ENCODE data around the gene KIF12. TPM values are rescaled to one million over a fixed set of nuclear protein-coding genes. Genes with fewer than 3 reads are reported as not detected.

Gene KIF12
- total RNA-seq, 1 donor from 2014 or later: 0.34 TPM

DNA sequence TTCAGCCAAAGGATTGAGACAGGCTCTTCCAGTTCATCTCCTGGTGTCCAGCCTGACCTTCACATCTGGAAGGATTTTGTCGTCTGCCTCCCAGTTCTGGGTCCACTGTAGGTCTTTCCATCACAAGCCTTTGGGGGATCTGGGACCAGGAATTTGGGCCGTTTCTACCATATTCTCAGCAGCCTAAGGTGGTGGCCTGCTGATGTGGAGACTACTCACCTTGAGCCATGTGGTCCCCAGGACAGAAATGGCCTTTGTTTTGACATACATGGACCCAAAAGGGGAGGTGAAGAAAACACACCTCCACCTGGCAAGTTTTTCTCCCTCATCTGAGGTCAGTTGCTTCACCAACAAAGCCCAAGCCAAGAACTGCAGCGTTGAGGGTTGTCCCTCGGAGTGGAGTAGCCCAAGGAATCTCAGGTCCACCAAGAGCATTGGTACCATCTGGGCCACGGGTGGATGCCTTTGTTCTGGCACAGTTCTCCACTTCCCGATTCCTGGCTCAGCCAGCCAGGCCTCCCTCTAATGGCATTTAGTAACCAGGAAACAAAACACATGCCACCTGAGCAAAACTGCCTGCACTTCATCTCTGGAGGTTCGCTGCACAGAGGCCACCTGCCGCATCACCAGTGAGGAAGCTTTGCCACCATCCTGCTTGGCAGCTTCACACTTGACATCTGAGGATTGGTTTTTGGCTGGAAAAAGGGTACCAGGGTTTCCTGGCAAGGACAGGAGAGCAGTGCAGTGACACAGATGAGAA, 45.7 kb downstream of the KIF12 start:
- H3K4me1 ChIP-seq (ENCODE audit: insufficient read depth, low read length): no peaks in the 10 kb centered on the region
- peaks cover 44% of the 10 kb centered on the region for H3K36me3 Mint-ChIP-seq (ENCODE audit: low read depth, unreplicated experiment)
- no peak overlapping the region for H2AFZ ChIP-seq (ENCODE audit: low read depth, low read length)
- H3K9me3 ChIP-seq (ENCODE audit: insufficient read depth, low read depth, low read length): no peaks in the 10 kb centered on the region
- no peaks in the 10 kb centered on the region for H3K27me3 ChIP-seq (ENCODE audit: insufficient read depth, low read length)
- H3K4me3 Mint-ChIP-seq (ENCODE audit: unreplicated experiment): no peak overlapping the region
- no peak for FAIRE-seq
- no peaks in the 10 kb centered on the region for H3K9me3 Mint-ChIP-seq (ENCODE audit: unreplicated experiment)
- H3K4me3 ChIP-seq (ENCODE audit: insufficient read depth, low read depth, low read length): no peak overlapping the region
- H3K36me3 ChIP-seq (ENCODE audit: insufficient read depth, low read length): peaks cover 20% of the 10 kb centered on the region
- no peak overlapping the region for H3K27ac ChIP-seq (ENCODE audit: low read depth, low read length)
- no peak for DNase-seq (ENCODE audit: low read depth)
- H3K4me1 Mint-ChIP-seq (ENCODE audit: low read depth, unreplicated experiment): no peaks in the 10 kb centered on the region
- H4K20me1 ChIP-seq (ENCODE audit: insufficient read depth, low read length): peaks cover 4% of the 10 kb centered on the region
- H3K9ac ChIP-seq (ENCODE audit: low read length): no peak overlapping the region
- H3K27ac Mint-ChIP-seq (ENCODE audit: unreplicated experiment): no peak overlapping the region
- H3K4me2 ChIP-seq (ENCODE audit: low read length): no peak overlapping the region
- no peaks in the 10 kb centered on the region for H3K79me2 ChIP-seq (ENCODE audit: insufficient read depth, low read length)
- TF ChIP-seq EZH2 (IDR thresholded peaks at IDR 0.05; ENCODE audit: insufficient read depth, low read length) (no peak), CTCF (IDR thresholded peaks at IDR 0.05; ENCODE audit: insufficient read depth, low read depth, low read length) (no peak)
- no peaks in the 10 kb centered on the region for H3K27me3 Mint-ChIP-seq (ENCODE audit: low read depth, unreplicated experiment)

DNA sequence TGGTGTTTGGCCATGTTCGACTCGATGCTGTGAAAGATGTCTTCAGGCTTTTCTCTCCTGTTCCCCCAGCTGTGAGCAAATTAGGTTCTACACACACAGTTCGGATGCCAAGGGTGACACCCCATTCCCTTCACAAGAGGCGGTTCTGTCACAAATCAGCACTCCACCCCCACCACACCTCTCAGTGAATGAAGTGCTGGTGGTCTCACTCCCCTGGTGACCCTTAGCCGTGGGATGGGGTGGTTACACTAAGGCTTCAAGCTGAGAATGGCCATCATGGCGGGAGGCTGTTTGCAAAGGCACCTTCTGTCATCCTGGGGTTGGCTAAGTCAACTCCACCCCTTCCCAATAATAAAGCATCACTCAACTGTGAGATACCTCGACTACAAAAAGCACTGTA, 47.4 kb downstream of the KIF12 start:
- Histone ChIP-seq H3K4me1 (ENCODE audit: insufficient read depth, low read length) (no peaks in the 10 kb centered on the region), H3K27ac (ENCODE audit: low read depth, low read length) (no peak overlapping the region), H3K79me2 (ENCODE audit: insufficient read depth, low read length) (no peaks in the 10 kb centered on the region), H3K36me3 (ENCODE audit: insufficient read depth, low read length) (peaks cover 24% of the 10 kb centered on the region), H3K27me3 (ENCODE audit: insufficient read depth, low read length) (no peaks in the 10 kb centered on the region), H2AFZ (ENCODE audit: low read depth, low read length) (no peak overlapping the region), H3K9me3 (ENCODE audit: insufficient read depth, low read depth, low read length) (no peaks in the 10 kb centered on the region), H4K20me1 (ENCODE audit: insufficient read depth, low read length) (peaks cover 6% of the 10 kb centered on the region), H3K4me2 (ENCODE audit: low read length) (no peak overlapping the region), H3K4me3 (ENCODE audit: insufficient read depth, low read depth, low read length) (no peak overlapping the region), H3K9ac (ENCODE audit: low read length) (no peak overlapping the region)
- H3K9me3 Mint-ChIP-seq (ENCODE audit: unreplicated experiment): no peaks in the 10 kb centered on the region
- TF ChIP-seq EZH2 (IDR thresholded peaks at IDR 0.05; ENCODE audit: insufficient read depth, low read length) (no peak), CTCF (IDR thresholded peaks at IDR 0.05; ENCODE audit: insufficient read depth, low read depth, low read length) (no peak)
- FAIRE-seq: no peak
- no peaks in the 10 kb centered on the region for H3K27me3 Mint-ChIP-seq (ENCODE audit: low read depth, unreplicated experiment)
- no peak for DNase-seq (ENCODE audit: low read depth)
- no peaks in the 10 kb centered on the region for H3K4me1 Mint-ChIP-seq (ENCODE audit: low read depth, unreplicated experiment)
- no peak overlapping the region for H3K27ac Mint-ChIP-seq (ENCODE audit: unreplicated experiment)
- peaks cover 44% of the 10 kb centered on the region for H3K36me3 Mint-ChIP-seq (ENCODE audit: low read depth, unreplicated experiment)
- H3K4me3 Mint-ChIP-seq (ENCODE audit: unreplicated experiment): no peak overlapping the region

DNA sequence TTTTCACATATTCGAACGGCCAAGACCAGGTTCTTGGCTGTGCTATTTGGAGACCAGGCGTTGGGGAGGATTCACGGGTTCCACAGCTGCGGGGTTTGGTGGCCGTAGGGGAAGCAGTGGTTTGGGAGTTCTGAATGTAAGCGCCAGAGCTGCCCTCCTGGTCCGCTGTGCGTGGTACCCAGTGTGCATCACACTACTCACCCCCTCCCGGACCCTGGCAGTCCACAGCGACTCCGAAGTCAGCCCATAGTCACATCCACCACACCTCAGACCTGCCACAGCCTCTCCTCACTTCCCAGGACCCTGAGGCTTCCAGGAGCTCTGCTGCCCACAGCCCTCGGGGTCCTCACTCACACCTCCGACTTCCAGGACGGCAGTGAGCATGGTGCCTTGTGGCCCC, 47.8 kb downstream of the KIF12 start:
- no peak overlapping the region for H3K4me3 Mint-ChIP-seq (ENCODE audit: unreplicated experiment)
- TF ChIP-seq EZH2 (IDR thresholded peaks at IDR 0.05; ENCODE audit: insufficient read depth, low read length): no peak
- TF ChIP-seq CTCF (IDR thresholded peaks at IDR 0.05; ENCODE audit: insufficient read depth, low read depth, low read length): no peak
- Histone ChIP-seq H3K4me2 (ENCODE audit: low read length) (no peak overlapping the region), H3K4me1 (ENCODE audit: insufficient read depth, low read length) (no peaks in the 10 kb centered on the region), H3K27me3 (ENCODE audit: insufficient read depth, low read length) (no peaks in the 10 kb centered on the region), H3K79me2 (ENCODE audit: insufficient read depth, low read length) (no peaks in the 10 kb centered on the region), H3K27ac (ENCODE audit: low read depth, low read length) (no peak overlapping the region), H3K36me3 (ENCODE audit: insufficient read depth, low read length) (peaks cover 24% of the 10 kb centered on the region), H3K9ac (ENCODE audit: low read length) (no peak overlapping the region), H3K9me3 (ENCODE audit: insufficient read depth, low read depth, low read length) (no peaks in the 10 kb centered on the region), H2AFZ (ENCODE audit: low read depth, low read length) (no peak overlapping the region), H3K4me3 (ENCODE audit: insufficient read depth, low read depth, low read length) (no peak overlapping the region), H4K20me1 (ENCODE audit: insufficient read depth, low read length) (peaks cover 10% of the 10 kb centered on the region)
- H3K4me1 Mint-ChIP-seq (ENCODE audit: low read depth, unreplicated experiment): no peaks in the 10 kb centered on the region
- FAIRE-seq (no peak), DNase-seq (ENCODE audit: low read depth) (no peak)
- no peaks in the 10 kb centered on the region for H3K27me3 Mint-ChIP-seq (ENCODE audit: low read depth, unreplicated experiment)
- H3K9me3 Mint-ChIP-seq (ENCODE audit: unreplicated experiment): no peaks in the 10 kb centered on the region
- H3K27ac Mint-ChIP-seq (ENCODE audit: unreplicated experiment): no peak overlapping the region
- peaks cover 44% of the 10 kb centered on the region for H3K36me3 Mint-ChIP-seq (ENCODE audit: low read depth, unreplicated experiment)

All from astrocyte (in vitro differentiated cells and primary cell).